NOMO-1 treated with DMSO at 0.1 percent for 48 hours (cell line): ENCODE data around the gene TYW5.
A peak's percentile ranks its signal among the peaks of the same experiment; 100 is the strongest.

Experiments
- DNase-seq: peaks from one replicate; lab custom pipeline; 2025; ENCODE audit not compliant: unreplicated experiment; lab: John Stamatoyannopoulos, UW

TYW5 gene

GRCh38 chr2:199955339-199956061 lies at the start of gene TYW5, which contains the start of gene MAIP1:
Gene TYW5 (minus strand): TSS chr2:199955491. CDS start chr2:199955470, 21 bp downstream.
Gene MAIP1 (plus strand): TSS chr2:199955582. CDS start chr2:199955799, 217 bp downstream.
- peak; percentile 80 for DNase-seq

GRCh38 chr2:200003444-200003843 lies 48.2 kb upstream of the TYW5 start:
- DNase-seq, result no peak

DNA sequence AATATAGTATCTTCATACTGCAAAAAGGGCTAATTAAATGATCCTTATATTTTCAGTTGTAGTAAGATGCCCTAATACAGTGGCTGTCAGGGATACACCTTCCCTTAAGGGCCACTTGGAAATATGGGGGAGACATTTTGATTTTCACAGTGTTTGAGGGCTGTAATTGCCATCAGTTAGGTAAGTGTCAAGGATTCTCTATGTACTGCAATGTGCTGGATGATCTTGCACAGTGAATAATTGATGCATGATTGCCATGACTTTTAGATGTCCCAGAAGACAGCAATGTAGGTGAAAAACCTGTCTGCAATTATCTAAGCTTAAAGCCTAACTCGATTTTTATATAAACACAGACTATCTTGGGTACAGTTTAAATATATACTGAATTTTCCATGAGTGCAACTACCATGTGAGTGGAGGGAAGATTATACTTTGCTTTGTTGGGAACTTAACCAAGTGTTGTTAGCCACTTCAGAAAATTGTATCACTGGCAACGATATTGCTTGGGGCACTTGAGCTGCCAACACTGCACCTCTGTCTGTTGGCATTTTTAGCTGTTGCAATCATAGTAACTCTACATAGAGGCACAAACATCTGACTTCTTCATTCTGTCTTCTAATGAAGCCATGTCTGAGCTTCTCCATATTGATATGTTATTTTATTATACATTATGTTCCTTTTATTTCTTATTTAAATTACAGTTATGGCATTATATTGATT lies 45.3 kb upstream of the TYW5 start:
- DNase-seq, result no peak

GRCh38 chr2:199999166-199999565 lies 43.9 kb upstream of the TYW5 start:
- DNase-seq, result no peak

GRCh38 chr2:199997296-199997695 lies 42.0 kb upstream of the TYW5 start:
- DNase-seq, result no peak

DNA sequence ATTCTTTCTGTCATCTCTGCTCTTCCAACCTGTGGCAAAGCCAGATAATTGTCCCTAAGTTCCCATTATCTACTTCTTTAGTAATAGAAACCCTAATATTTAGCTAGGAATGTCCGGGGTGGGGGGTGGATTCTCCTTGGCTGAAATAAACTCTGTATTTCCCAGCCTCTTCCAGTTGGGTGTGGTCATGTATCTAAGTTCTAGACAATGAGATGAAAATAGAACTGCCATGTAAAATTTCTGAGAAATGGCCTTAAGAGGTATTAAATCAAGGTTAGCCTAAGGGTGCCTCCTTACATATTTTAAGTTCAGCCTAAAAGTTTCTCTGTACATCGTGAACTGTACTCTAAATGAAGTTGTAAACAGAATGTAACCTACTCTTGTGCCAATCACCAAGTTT lies 39.6 kb upstream of the TYW5 start:
- DNase-seq, result no peak

DNA sequence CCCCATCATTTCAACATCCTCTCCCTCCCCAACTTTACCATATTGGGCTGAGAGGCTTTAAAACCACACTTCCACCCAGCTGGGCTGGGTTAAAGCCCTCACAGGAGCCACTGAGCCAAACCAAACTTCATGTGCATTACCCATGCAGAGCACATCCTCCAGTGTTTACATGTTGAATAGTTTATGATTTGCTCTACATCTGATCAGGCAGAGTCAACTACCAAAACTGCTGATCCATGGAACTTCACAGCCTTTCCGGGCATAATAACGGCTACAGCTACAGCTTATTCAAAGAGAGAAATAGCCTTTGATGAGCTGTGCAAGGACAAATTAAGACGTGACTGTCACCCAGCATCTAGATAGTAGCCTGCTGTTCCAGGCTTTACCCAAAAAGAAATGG lies 39.1 kb upstream of the TYW5 start:
- no peak for DNase-seq

DNA sequence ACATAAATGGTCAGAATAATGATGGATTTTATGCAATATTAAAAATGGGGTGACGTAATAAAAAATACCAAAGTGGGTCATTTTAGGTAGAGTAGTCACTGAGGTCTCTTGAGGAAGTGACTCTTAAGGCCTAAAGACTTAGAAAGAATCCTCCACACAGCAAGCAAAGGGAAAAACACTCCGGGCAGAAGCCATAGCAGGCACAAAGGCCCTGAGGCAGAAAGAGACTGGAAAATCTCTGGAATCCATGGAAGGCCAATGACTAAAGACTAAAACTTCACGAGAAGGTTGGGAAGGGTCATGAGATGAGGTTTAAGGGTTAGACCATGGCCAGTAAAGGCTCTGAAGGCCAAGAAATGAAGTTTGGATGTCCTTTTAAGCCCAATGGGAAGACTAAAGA lies 37.0 kb upstream of the TYW5 start:
- no peak for DNase-seq

GRCh38 chr2:199991691-199992090 lies 36.4 kb upstream of the TYW5 start:
- no peak for DNase-seq

GRCh38 chr2:199989822-199990221 lies 34.5 kb upstream of the TYW5 start:
- no peak for DNase-seq

- no peak for DNase-seq
Observed at GRCh38 chr2:199988151-199988550, 32.9 kb upstream of the TYW5 start.

- no peak for DNase-seq
Observed at GRCh38 chr2:199987586-199987985, 32.3 kb upstream of the TYW5 start.

- DNase-seq, result peak; percentile 69
Observed at GRCh38 chr2:199985625-199986207, 30.4 kb upstream of the TYW5 start.

GRCh38 chr2:199984755-199985154 lies 29.5 kb upstream of the TYW5 start:
- no peak for DNase-seq

- DNase-seq, result no peak
Observed at GRCh38 chr2:199984159-199984558, 28.9 kb upstream of the TYW5 start.

DNA sequence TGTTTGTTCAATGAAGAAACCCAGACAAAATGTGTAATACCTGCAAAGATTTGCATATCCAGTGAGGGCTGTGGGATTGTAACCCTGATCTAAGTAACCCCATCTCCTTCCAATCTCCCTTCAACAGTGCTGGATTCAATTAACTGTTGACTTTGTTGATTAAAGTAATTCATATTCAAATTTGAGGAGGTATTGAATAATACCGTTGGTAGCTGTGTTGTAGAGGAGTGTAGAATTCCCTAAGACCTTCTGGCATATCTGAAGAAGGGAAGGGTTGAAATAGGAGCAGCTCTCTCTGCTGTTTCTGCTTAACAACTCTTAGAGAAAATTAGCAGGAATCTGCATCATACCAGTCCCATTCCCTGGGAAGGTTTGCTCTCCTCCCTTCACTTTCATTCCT lies 28.2 kb upstream of the TYW5 start:
- DNase-seq, result no peak

- DNase-seq, result no peak
Observed at GRCh38 chr2:199982126-199982843, 27.0 kb upstream of the TYW5 start.

GRCh38 chr2:199979832-199980628 lies 24.7 kb upstream of the TYW5 start:
- peak; percentile 57 for DNase-seq

- no peak for DNase-seq
Observed at GRCh38 chr2:199979398-199979797, 24.1 kb upstream of the TYW5 start.

- DNase-seq, result no peak
Observed at GRCh38 chr2:199977984-199978415, 22.7 kb upstream of the TYW5 start.
